ENCODE data around the gene ELP6.
A peak's percentile ranks its signal among the peaks of the same experiment; 100 is the strongest.
"Not testable (repeated sequence)": the region's sequence is repeated elsewhere in the genome, so short reads cannot be mapped to it uniquely, and the experiment has no call there.

Gene ELP6

DNA sequence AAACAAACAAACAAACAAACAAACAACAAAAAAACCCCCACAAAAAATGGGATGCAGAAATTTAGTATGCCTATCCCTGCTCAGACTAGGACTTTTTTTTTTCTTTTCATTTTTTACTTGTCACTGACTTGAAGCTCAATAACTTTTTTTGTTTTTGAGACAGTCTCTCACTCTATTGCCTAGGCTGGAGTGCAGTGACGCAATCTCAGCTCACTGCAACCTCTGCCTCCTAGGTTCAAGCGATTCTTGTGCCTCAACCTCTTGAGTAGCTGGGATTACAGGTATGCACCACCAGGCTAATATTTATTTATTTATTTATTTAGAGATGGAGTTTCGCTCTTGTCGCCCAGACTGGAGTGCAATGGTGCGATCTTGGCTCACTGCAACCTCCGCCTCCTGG is 8.2 kb downstream of the ELP6 start:
- DNase-seq, result not testable (repeated sequence)

DNA sequence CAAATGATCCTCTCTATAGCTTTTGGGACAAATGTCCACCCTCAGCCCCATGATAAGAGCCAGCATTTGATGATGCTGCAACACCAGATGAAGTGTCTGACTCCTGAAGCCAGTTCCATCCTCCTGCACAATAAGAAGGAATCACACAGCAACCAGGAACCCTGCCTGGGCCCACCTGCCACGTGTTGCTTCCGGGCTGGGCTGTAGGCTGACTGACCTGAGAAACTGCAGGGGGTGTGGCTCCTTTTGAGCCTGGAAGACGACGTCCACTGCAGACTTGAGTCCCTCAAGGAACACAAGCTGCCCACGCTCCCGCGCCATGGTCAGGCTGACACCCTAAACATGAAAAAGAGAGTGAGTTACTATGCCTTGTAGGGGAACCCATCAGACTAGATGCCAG is 9.4 kb downstream of the ELP6 start:
- no peak for DNase-seq

DNA sequence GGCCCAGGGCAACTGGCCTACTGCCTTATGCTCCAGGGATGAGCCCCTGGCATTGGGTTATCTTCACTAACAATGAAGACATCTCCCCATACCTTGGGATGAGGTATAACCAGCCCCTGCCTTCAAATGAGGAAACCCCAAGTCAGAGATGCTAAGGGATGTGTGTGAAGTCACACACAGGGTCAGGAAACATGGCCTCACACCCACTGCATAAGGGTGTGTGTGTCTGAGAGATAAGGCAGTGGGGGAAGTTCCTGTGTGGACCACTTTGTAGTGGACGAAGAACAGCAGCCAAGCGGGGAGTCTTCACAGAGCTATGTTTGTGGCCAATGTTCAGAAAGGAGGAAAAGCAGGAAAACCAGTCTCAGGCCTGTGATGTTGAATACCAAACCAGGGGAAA is 10.5 kb downstream of the ELP6 start:
- DNase-seq, result no peak

DNA sequence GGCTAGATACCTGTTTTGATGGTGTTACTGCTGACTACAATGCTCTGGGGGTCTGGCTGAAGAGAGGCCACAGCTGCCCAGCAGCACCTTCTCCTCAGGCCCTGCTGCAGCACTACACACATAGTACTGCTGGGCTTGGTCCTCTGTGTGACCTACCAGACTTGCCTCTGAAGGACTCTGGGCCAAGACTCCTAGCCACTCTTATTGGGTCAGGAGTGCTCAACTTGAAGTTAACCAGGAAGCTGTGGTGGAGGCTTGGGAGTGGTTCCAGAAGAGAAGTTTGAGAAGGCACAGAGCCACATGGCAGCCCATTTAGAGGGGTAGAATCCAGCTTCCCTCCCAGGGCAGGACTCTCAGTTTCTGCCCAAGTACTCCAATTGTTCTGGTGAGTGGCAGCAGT is 16.6 kb downstream of the ELP6 start:
- DNase-seq, result no peak

DNA sequence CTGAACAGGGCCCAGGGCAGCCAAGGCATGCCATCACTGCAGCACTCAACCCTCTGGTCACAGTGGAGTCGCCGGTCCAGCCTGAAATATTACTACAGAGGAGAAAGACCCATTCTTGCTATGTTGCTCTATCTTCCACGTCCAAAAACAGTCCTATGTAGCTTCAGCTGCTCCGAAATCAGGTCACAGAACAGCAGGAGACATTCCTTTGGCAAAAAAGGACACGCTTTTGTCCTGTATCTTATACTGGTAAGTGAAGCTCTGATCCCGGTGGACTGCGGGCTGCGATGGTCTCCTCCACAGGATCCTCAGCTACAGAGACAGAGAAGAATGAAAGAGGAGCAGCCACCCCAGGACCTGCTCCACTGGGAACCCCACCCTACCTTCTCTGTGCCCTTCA is 17.6 kb downstream of the ELP6 start:
- no peak for DNase-seq

DNA sequence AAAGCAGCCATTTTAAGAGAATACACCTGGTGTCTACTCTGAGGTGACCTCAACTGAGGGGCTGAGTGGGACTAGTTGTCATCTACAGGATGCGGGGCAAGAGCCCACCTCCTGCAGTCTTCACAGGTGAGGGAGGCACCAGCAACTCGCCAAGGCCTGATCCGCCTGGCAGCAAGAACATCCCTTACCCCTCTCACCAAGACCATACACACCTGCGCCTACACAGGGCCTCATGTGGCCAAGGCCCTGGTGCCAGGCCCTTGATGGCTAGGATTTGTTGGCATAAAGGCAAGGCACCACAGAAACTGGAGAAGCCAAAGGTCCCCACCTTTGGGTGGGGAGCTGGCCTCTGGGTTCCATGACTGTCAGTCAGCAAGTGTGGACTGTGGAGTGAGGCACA is 18.4 kb downstream of the ELP6 start:
- no peak for DNase-seq

DNA sequence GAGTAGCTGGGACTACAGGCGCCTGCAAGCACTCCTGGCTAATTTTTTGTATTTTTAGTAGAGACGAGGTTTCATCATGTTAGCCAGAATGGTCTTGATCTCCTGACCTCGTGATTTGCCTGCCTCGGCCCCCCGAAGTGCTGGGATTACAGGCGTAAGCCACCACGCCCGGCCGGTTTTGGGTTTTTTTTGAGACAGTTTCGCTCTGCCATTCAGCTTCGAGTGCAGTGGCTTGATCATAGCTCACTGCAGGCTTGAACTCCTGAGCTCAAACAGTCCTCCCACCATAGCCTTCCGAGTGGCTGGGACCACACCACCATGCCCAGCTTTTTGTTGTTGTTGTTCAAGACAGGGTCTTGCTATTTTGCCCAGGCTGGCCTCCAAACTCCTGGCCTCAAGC is 21.7 kb downstream of the ELP6 start:
- DNase-seq, result no peak

DNA sequence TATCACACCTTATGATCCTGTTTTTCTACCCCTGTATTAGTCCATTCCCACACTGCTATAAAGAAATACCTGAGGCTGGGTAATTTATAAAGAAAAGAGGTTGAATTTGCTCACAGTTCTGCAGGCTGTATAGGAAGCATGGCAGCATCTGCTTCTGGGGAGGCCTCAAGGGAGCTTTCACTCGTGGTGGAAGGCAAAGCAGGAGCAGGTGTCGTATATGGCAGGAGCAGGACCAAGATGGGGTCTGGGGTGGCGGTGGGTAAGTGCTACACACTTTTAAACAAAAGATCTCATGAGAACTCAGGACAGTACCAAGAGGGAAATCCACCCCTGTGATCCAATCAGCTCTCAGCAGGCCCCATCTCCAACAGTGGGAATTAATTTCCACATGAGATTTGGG is 22.3 kb downstream of the ELP6 start:
- DNase-seq, result no peak

DNA sequence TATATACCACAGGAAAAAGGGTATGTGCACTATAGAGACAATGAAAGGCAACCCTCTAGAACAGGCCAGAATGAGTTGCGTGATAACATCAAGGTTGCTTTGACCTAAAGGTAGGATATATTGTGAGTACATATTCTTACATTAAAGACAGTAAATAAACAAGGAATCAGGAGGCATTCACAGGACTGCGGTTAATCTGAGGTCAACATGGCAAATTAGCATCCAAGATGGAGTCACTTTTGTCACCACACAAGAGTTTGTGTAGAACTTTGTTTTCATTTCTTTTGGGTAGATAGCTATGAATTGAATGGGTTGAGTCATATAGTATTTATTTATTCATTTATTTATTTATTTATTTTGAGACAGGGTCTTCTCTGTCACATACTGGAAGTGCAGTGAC is 26.2 kb downstream of the ELP6 start:
- no peak for DNase-seq

DNA sequence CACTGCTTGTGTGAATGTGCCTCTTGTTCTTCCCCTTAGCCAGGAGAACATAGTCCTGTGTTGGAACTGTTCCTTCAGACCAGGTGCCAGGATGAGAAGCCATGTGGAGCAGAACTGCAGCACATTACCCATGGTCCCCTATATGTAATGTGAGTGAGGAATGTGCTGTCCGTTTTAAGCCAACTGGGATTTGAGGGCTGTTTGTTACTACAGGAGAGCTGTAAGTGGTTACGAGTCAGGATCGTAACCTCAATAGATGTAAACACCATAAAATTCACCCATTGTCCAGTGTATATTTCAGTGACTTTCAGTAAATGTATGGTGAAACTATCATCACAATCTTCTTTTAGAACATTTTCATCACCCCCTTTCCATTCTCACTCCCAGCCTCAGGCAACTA is 27.7 kb downstream of the ELP6 start:
- no peak for DNase-seq

DNA sequence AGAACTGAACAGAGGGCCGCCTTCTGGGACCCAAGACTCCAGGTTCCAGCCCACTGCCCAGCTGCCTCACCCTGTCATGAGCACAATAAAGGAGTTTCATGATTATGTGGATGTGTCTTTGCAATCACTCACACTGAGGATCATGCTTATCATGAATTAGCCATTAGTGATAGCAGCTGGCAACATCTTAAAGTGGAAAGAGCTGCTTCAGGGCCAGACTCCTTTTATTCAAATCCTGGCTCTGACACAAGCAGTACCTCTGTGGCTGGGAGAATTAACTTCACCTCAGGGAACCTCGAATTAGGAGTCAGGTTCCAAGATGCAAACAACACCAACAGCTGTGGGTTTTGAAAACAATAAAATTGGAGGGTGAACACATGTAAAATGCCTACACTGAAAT is 31.1 kb downstream of the ELP6 start:
- DNase-seq, result no peak

DNA sequence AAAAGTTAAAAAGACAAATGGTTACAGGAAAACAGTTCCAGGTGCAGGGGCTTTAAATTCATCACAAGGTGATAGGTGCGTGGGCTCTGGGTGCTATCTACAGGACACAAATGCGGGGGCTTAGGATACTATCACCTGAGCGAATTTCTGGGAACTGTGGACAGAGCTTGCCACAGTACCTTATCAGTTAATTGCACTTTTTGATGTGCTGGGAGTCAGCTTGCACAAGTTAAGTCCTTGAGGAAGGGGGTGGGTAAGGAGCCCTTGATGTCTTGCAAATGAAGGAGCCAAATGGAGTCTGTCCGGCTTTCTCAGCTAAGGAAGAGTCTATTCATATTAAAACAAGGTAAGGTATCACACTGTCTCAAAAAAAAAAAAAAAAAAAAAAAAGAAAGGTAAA is 31.7 kb downstream of the ELP6 start:
- not testable (repeated sequence) for DNase-seq

DNA sequence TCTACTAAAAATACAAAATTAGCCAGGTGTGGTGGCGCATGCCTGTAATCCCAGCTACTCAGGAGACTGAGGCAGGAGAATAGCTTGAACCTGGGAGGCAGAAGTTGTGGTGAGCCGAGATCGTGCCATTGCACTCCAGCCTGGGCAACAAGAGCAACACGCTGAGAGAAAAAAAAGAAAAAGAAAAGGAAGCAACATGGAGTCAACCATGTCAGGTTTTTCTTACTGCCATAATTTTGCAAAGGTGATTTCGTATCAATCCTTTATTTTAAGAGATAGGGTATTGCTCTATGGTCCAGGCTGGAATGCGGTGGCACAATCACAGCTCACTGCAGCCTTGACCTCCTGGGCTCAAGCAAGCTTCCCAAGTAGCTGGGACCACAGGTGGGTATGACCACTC is 33.2 kb downstream of the ELP6 start:
- DNase-seq, result not testable (repeated sequence)

DNA sequence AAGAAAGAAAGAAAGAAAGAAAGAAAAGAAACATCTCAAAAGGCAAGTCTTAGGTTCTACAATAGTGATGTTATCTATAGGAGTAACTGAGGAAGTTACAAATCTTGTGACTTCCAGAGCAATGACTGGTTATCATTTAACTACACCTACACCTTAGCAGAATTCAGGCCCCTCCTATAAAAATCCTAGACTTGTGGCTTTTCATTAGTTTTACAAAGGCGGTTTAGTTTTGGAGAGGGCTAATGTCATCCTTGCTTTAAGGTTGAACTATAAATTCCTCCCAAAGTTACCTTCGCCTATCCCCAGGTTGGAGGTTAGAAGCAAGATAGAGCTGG is 33.7 kb downstream of the ELP6 start:
- no peak for DNase-seq

DNA sequence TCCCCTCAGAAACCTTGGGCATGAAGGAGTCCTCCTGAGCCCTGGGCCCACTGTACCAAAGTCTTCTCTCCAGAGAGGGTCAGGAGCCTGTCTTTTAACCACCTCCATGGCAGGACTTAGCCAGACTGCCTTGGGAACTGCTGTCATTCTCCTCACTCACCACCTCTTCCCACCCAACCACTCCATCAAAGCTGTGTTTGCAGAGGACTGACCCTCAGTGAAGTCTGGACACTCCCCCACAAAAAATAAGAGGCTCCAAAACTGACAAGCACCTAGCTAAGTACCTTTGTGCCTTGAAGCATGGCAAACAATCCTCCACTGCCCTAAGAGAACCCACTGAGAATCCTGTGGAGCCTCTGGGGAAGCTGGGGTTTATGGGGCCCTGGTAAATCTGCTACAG is 35.5 kb downstream of the ELP6 start:
- DNase-seq, result no peak

DNA sequence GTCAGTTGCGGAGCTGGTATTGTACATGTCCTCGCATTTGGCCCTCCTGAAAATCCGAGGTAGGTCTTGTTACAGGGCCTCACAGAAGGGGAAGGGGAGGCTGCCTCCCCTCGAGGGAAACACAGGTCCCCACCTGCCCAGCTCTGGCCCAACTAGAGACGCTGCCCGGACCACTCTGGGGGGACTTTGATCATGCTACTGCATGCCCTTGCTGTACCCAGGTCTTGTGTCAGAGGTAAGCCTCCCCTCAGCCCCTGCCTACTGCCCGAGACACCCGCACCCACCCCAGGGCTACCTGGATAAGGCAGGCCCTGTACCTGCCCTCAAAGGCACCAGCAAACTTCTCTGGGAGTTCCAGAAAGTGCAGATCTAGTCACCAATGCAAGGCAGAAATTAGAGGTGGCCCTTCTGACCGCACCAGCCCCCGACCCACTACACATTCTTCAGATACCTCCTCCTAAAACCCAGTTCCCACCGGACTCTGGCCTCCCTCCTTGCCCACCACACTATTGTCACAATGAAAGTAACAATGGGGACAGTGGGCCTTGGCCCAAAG is 36.8 kb downstream of the ELP6 start:
- no peak for DNase-seq

DNA sequence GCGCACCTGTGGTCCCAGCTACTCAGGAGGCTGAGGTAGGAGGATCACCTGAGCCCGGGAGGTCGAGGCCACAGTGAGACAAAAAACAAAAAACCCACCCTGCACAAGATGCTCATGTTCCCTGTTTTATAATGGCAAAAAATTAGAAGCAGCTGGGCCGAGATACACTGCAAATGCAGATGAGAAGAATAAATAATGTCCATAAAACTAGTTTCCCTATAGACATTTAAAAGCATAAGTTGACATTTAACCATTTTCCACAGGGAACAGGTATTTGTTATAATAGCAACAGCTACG is 37.2 kb downstream of the ELP6 start:
- no peak for DNase-seq

DNA sequence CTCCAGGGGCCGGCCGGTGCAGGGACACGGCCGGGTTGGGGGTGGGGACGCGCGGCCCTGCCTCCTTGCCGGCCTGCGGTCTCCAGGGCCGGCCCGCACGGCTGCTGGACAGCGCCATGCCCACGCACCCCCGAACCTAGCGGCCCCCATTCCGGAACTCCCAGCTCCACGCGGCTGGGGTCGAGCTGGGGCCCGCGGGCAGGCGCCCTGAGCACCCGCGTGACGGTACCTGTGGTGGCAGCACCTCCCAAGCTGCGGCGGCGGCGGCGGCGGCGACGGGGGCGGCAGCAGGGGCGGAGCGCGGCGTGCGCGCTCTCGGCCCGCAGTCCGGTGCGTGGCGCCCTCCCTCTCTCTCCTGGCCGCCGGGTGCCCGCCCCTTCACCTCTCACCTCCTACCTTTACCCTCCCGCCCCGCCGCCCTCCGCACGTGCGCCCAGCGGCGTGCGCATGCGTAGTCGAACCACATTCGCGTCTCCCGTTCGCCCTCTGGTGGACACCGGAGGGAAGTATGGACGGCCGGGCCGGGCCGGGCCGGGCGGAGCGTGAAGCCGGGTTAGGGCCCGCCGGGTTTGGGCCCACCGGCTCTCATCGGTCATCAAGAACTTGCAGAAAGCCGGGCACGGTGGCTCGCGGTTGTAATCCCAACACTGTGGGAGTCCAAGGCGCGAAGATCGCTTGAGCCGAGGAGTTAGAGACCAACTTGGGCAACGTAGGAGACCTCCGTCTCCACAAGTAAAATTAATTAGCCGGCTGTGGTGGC is 37.8 kb downstream of the ELP6 start, which contains the start of gene SCAP:
TSS of gene SCAP (minus strand) at position 372 of the 760 bp plus-strand sequence. CDS start 32,948 bp downstream, outside the sequence.
- DNase-seq, result peak; percentile 93

DNA sequence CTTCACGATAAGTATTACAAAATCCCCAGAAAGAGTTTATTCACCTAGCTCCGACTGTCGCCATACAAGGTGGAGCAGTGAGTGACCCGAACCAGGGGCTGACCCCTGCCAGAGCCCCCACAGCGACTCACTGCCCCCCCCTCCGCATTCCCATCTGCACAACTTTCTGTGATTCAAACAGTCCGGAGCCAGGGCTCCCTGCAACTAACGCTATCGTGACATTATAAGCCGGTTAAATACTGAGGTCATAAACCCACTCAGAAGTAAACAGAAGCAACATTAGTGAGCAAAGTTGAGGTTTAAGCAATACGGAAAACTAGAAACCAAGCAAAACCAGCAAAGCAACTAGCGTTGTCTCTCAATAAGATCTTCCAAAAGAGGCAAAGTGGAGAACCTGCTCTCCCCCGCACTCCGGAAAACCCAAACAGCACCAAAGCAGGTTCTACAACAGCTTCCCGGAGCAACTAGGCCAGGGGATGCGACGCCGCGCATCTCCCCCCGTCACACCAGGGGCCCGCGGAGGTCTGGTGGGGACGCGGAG is 38.4 kb downstream of the ELP6 start:
- no peak for DNase-seq

DNA sequence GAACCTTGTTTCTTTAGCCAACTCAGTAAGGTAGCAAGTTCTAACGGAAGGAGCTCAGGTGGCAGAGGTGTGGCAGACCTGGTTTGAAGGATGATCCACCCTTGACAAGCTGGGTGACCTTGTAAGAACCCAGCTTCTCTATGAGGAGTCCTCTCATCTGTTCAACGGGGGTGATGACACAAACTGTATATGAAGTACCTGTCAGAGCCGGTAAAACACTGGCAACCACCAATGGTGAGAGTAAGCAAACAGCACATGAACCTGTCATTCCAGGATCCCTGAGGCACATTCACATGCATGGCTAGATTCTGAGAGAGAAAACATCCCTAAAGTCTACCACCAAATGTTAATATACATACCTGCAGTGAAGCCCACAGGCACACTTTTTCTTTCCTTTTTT is 40.1 kb downstream of the ELP6 start:
- DNase-seq, result no peak

DNA sequence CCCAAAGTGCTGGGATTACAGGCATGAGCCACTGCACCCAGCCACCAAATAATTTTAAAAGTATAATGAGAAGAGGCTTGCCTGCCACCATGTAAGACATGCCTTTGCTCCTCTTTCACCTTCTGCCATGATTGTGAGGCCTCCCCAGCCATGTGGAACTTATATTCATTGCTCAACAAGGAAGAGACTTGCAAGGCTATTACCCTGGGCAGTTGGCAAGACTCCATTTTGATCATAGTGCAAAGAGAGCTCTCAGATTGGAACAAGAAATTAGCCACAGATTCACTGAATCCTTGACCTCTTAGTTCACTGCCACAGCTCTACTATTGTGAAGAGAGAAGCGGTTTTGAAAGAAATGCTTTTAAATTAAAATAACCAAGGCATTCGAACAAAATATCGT is 43.9 kb downstream of the ELP6 start:
- DNase-seq, result no peak

DNA sequence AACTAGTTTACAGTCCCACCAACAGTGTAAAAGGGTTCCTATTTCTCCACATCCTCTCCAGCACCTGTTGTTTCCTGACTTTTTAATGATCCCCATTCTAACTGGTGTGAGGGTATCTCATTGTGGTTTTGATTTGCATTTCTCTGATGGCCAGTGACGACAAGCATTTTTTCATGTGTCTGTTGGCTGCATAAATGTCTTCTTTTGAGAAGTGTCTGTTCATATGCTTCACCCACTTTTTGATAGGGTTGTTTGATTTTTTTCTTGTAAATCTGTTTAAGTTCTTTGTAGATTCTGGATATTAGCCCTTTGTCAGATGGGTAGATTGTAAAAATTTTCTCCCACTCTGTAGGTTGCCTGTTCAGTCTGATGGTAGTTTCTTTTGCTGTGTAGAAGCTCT is 45.2 kb downstream of the ELP6 start:
- not testable (repeated sequence) for DNase-seq

DNA sequence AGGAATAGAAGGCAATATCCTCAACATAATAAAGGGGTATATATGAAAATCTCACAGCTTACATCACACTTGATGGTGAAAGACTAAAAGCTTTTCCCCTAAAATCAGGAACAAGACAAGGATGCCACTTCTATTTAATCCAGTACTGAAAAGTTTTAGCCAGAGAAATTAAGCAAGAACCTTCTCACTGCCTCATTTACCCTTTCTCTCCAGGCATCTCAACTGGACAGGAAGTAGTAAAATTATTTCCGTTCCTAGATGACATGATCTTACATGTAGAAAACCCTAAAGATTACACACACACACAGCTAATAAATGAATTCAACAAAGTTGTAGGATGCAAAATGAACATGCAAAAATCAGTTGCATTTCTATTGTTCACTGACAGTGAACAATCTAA is 48.9 kb downstream of the ELP6 start:
- DNase-seq, result no peak

DNA sequence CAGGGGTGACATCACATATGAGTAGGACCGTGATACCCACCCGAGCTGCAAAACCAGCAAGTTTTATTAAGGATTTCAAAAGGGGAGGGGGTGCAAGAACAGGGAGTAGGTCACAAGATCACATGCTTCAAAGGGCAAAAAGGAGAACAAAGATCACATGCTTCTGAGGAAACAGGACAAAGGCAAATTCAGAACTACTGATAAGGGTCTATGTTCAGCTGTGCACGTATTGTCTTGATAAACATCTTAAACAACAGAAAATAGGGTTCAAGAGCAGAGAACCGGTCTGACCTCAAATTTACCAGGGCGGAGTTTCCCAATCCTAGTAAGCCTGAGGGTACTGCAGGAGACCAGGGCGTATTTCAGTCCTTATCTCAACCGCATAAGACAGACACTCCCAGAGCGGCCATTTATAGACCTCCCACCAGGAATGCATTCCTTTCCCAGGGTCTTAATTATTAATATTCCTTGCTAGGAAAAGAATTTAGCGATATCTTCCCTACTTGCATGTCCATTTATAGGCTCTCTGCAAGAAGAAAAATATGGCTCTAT is 53.9 kb downstream of the ELP6 start:
- DNase-seq, result not testable (repeated sequence)

DNA sequence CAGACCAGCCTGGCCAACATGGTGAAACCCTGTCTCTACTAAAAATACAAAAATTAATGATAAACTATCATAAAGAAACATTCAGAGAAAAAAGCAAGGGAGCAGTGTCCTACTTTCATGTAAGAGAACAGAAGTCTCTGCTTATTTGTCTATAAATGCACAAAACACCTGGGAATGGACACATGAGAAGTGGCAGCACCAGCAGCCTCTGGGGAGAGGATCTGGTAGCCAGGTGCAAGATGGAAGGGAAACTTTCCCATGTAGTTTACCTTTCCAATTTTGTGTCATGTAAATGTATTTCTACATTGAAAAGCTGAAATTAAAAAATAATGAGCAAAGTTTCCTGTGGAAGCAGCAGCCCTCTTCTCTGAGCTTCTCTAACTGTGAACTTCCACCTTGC is 56.5 kb downstream of the ELP6 start:
- no peak for DNase-seq
